HG03103 (cell line): ENCODE data around the gene PTPRC.

Experiments used
- ATAC-seq: cut with Tn5 transposase; IDR thresholded peaks from one replicate; pipeline ENCODE4 v1.9.1; 2021; ENCODE audit warnings: low read depth; ENCODE audit not compliant: unreplicated experiment

The PTPRC gene

DNA sequence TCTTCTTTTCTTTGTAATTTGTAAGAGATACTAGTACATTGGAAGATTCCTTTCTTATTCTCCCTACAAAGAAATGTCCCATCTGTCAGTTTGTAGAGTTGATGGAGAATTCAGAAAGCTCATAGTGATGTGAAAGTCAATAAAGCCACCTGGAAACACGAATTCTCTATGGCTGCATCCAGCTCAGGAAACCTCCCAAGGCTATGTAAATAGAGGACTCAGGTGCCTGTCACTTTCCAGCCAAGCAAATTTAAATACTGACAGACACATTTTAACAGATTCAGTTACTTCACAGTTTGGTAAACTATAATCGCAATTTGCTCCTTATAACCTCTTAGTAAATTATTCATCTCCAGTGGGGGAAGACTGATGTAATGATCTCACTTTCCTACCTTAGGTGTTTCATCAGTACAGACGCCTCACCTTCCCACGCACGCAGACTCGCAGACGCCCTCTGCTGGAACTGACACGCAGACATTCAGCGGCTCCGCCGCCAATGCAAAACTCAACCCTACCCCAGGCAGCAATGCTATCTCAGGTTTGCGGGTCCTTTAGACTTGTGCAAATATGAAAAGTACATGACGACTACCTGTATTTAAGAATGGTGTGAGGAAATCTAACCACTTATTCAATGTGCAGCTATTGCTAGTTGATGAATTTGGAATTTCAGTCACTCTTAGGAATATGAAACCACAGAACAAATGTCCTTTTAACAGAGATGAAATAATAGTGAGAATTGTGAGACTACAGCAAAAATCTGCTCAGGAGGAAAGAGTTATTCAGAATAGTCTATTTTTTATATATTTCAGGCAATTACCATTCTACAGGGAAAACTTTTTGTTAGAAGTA, 60.6 kb downstream of the PTPRC start:
- no peak for ATAC-seq

DNA sequence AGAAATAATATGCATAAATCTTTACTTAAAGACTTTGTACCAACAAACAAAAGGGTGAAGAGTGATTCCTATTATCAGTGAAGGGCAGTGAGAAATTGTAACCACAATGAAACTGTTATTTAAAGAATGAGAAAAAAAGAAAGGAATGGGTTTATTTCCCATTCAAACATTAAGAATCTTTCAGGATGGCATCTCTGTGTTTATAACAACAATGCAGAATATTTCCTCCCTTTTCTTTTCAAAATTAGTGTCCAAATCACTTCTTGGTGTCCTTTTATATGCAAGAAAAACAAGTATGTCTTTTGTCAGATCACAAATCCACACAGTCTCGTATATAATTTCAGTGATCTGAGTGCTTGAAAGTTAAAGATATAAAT, 61.2 kb downstream of the PTPRC start:
- no peak for ATAC-seq

DNA sequence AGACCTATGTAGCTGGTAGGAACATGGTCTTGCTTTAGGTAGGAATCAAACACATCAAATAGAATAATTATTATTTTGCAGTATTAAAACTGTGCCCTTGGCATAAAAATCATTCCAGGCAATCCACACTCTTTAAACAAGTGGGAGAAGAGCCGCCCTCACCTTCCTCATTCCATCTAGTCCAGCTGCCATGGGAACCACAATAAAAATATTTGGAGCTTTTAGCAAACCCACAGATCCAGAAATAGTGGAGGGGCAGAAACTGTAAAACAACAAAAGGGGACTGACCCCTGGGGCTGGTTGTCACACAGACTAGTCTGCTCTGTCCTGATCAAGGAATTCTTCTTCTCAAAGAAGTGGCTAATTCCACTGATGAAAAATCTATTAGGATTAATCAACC, 61.6 kb downstream of the PTPRC start:
- no peak for ATAC-seq

DNA sequence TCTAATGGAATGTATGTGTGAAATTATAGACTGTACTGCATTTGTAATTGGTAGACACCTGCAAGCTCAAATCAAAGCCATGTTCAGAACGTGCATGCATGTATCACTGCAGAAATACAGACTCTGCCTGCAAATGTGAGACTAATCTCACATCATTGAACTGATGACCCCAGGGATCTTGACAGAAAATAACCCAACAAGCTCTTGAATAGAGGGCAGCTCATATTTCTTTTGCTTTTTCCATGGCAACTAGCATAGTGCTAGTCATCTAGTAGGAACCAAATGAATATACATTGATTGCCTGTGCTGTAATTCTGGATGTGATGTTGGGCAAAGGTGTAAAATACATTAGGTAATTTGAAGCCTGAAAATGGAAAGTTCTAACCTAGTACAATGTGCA, 62.4 kb downstream of the PTPRC start:
- ATAC-seq: no peak

DNA sequence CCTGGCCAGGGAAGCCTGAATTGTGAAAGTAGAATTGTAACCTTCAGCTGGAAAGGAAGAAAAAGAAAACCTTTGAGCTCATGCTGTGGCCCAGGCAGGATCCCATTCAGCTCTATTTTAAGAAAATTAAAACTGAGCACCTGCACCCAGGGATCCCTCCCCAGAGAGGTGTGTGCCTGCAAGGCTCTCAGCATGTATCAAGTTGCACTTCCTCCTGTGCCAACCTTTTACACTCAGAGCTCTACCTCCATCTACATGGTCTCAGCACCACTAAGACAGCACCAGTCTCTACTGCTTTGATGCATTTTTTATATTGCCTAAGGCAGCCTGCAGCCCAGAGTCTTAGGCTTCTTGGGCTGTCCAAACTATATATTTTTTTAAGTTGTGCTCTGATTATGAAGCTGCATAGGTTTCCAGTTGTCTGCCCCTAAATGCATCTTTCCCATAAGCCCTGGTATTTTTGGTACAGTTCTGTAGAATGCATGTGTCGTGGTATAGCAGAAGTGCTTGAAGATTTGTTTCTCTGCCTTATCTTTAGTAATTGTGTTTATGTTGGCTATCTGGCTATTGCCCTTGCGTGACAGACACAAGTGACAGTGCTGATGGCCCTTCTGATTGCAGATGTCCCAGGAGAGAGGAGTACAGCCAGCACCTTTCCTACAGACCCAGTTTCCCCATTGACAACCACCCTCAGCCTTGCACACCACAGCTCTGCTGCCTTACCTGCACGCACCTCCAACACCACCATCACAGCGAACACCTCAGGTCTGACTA, 63.1 kb downstream of the PTPRC start:
- no peak for ATAC-seq

DNA sequence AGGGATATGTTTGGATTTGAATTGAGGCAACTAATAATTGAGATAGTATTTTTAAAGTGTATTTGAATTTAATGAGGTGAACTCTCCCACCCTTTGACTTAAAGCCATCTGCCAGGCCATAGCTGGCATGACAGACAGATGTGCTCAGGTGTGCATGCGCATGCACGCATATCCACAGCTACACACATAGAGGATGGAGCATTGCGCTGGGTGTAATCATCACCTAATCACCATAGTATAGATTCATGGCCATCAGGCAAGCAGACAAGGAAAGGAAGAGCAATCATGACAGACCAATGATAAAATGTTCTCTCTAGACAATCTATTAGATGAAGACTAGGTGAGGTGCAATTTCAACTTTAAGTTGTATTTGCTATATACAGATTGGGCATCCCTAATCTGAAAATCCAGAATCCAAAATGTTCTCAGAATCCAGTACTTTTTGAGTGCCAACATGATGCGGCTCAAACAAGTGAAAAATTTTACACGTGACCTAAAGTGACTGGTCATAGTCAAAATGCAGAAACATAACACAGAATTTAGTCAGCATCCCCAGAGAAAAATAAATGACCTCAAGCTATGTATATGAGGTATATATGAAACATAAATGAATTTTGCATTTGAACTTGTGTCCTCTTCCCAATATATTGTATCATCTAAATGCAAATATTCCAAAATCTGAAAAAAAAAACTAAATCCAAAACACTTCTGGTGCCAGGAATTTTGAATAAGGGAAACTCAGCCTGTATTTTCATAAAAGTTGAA, 70.1 kb downstream of the PTPRC start:
- no peak for ATAC-seq

DNA sequence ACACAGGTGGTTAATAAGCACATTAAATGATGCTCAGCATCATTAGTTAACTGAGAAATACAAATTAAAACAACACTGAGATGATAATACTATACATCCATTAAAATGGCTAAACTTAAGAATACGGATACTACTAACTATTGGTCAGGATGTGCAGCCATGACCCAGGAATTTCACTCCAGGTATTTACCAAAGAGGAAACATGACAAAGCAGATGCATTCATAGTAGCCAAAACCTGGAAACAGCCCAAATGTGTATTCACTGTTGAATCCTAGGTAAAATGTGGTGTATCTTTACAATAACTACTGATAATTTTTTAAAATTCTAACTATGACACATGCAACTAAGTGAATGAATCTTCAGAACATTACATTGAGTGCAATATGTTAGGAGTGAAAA, 73.0 kb downstream of the PTPRC start:
- no peak for ATAC-seq

DNA sequence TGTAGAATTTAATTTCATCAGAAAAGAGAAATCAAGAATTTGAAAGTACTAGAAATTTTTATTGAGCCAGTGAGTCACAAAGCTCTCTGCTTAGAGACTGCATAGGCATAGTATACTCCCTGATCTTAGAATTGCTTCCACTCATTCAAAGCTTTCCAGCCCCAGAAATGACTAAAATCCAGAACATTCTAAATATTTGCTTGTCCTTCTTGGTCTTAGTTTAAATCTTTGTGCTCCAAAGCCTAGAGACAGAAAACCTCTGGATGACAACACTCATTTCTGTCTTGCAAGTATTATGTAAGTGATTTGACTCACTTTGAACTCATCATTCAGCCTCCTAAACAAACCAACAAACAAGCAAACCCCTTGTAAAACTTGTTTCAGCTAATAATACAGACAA, 74.2 kb downstream of the PTPRC start:
- no peak for ATAC-seq

DNA sequence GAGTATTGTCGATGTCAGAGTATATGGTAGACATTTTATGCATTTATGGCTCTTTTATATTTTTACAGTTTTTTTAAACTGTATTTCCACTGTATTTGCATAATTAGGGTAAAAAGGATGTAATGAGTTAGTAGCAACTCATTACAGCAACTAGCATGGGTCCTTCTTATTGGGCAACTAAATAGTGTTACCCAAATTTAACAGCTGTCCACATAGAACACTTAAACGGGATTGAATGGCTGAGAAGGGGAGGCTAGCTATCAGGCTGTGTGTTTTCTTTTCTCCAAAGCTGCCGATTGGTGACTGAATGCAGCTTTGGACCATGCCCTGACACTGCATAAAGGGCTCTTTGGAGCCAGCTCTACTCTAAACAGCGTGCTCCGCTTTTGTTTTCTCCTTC, 75.4 kb downstream of the PTPRC start:
- no peak for ATAC-seq

DNA sequence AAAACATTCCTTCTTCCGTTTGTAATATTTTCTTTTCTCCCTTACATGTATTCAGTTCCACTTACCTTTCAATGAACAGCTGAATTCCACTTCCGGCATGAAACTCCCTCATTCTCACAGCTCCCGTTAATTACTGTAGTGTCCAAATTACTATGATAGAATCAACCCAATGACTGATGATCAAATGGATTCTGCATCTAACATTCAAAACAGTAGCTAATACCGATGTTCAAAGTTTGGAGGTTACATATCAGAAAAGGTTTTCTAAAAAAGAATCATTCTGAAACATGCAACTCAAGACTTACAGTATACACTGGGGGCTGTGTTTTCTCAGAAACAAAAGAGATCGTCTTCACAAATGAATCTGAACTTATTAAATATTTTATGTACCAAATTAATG, 77.2 kb downstream of the PTPRC start:
- ATAC-seq: no peak

DNA sequence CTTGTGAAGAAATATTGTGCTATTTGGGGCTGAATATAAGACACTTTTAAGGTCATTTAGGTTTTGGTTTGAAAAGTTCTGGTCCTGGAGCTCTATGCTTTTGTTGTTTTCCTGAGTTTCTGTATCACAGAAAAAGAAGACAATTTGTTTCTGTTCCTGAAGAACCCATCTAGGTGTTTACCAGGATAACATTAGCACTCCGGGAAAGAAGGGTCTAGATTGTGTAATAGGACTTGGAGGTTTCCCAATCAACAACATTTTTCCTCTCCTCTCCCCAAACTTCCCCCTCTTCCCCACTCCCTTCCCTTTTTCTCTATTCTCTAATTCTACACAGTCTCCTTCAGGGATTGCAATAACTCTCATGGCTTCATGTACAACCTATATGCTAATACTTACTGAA, 78.7 kb downstream of the PTPRC start:
- no peak for ATAC-seq

DNA sequence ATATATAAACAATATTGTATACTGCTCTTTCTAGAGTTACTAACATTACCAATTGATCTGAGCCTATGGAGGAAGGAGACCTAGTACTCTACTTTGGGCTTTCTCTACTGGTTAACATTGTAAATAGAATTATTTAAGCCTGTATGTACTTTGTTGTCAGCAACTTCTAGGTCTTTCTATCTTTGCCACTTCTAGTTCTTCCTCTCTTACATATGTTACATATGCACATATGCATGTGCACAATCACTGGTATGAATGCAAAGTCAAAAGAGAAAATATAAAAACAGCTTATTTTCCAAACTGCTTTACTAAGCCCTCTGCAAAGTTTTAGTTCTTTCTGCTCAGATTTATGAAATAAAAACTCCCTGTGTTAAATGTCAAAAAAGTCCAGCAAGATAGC, 84.3 kb downstream of the PTPRC start:
- no peak for ATAC-seq

DNA sequence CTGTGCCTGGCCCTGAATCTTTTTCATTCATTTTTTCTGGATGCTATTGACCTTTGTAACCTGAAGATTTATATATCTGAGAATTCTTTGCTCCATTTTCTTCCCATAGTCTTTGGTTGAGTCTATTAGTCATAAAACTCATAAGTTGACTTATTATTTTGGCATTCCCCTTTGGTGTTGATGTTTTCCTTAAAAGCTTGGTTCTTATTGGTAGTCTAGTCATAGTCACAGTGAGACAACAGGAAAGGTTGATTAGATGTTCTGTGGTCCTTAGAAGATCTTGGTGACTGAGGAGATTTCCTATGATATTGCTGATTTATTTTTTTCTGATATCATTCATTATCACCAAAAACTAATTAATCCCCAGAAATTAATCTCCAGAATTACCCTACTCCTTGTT, 86.2 kb downstream of the PTPRC start:
- ATAC-seq: no peak

DNA sequence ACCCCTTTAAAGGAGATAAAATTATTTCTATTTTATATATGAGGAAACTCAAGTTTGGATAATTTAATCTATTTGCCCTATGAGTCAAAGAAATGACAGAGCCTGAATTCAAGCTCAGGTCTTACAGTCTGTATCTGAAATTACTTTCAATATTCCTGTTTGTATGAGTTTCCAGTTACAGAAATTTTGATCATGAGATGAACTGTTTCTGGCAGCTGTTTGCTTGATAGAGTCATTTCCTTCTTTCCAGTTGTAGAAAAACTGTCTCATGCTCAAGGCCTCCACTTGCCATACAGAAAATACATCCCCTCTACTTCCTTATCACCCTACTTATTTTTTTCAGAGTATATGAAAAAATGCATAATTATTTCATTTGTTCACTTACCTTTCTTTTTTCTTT, 87.6 kb downstream of the PTPRC start:
- no peak for ATAC-seq

DNA sequence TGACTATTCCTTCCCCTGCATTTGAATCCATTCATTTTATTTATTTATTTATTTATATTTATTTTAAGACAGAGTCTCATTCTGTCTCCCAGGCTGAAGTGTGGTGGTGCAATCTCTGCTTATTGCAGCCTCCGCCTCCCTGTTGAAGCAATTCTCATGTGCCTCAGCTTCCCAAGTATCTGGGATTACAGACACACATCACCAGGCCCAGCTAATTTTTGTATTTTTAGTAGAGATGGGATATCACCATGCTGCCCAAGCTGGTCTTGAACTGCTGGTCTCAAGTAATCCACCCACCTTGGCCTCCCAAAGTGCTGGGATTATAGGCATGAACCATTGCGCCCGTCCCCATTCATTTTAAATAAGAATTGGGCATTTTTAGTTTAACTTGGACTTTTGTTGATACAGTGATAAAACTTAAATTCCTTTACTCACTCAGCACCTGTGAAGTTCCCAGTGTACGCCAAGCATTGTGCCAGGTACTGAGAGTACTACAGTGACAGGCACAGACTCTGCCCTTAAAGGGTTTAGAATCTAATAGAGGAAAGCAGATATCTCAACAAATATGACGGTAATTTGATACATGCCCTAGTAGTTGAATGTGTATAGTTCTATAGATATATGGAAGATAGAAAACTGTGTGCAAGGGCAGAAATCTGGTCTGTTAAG, 90.5 kb downstream of the PTPRC start:
- ATAC-seq: no peak

DNA sequence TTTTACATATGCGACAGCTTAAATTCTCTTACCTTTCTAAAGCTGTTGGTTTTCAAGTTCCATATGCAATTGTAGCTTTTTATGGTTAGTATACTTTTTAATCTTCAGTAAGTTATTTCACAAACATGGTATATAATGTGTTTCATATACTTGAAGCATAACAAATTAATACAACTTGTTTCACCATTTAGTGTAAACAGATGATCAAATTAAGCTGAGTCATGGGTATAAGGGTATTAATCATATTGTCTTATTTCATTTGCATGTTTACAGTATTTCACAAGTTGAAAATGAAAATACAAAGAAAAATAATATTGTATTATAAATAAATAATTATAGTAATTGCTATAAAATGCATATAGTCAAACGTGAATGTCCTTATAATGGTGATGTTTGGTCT, 92.1 kb downstream of the PTPRC start:
- ATAC-seq: no peak

DNA sequence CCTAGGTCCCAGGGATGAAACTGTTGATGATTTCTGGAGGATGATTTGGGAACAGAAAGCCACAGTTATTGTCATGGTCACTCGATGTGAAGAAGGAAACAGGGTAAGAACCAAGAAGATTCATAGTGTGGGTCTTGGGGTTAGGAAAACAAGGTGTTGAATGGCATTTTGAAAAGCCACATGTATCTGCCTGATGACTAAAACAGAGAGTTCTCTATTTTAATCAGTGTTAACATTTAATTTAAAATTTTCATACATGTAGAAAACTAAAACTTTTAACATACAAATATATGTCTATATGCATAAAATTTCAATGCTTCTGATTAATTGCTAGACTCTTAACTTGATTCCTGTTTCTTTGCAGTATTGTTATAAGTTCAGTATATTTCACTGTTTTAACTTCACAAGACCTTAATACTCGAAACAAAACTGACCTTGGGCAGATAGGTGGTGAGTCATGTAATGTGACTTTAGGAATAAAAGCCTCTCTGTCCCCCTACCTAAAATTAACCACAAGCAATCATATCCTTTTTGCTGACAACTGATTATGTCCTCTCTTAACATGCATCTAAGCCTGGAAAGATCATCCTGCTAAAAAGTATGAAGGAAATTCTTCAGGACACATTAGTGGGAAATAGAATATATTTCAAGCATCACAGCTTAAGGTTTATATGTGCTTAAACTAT, 95.6 kb downstream of the PTPRC start:
- ATAC-seq: peak; percentile 87

DNA sequence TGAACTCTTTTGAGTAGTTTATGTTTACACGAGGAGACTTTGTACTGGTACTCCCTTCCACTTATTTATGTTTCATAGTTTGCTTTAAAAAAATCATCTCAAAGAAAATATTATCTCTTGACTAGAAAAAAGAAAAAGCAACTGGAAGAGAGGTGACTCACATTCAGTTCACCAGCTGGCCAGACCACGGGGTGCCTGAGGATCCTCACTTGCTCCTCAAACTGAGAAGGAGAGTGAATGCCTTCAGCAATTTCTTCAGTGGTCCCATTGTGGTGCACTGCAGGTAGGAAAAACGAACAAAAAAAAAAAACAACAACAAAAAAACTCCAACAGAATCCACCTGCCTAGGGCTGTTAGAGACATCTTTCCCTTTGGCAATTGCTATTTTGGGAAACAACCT, 102.9 kb downstream of the PTPRC start:
- ATAC-seq: no peak

DNA sequence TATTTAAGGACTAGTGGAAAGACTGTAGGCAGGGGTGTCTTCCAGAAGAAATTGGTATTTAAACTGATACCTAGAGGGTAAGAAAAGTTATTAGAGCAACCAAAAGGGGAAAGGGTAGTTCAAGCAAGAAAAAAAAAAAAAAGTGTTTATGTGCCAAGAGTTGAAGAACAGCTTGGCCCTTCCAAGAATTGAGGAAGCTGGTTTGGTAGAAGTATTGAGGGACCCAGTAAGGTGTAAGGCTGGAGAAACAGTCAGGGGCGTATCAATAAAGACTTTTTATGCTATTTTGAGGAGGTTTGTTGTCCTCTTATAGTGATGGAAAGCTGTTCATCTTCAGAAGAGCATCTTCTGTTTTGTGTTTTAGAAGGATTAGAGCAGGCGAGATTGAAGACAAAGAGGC, 108.3 kb downstream of the PTPRC start:
- ATAC-seq: no peak

DNA sequence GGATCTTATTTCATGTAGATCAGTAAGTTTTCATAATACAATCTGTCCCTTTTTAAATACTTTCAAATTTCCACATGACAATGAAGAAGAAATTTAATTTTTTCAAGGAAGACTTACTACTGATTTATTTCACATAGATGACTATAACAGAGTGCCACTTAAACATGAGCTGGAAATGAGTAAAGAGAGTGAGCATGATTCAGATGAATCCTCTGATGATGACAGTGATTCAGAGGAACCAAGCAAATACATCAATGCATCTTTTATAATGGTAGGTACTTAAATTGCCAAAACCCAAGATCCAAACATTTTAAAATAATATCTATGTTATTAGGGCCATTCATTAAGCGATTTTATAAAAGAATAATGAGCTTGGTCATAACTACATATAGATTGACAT, 110.4 kb downstream of the PTPRC start:
- ATAC-seq: no peak
